Measurements from ENCODE around the gene RPA3.
A peak's percentile ranks its signal among the peaks of the same experiment; 100 is the strongest.

RPA3 gene

GRCh38 chr7:7718492-7718891 lies at the start of gene RPA3:
RPA3 (minus strand) TSS chr7:7718607; CDS start chr7:7640418, 78,189 bp downstream.
- no peak for DNase-seq (ENCODE audit: low spot score)

GRCh38 chr7:7766671-7767070 lies 48.3 kb upstream of the RPA3 start:
- no peak for DNase-seq (ENCODE audit: low spot score)

GRCh38 chr7:7765422-7765821 lies 47.0 kb upstream of the RPA3 start:
- DNase-seq (ENCODE audit: low spot score), result no peak

- no peak for DNase-seq (ENCODE audit: low spot score)
Observed at GRCh38 chr7:7764520-7765396, 46.4 kb upstream of the RPA3 start.

- DNase-seq (ENCODE audit: low spot score), result peak; percentile 21
Observed at GRCh38 chr7:7761974-7762779, 43.8 kb upstream of the RPA3 start.

- peak; percentile 41 for DNase-seq (ENCODE audit: low spot score)
Observed at GRCh38 chr7:7761340-7761973, 43.0 kb upstream of the RPA3 start.

- DNase-seq (ENCODE audit: low spot score), result no peak
Observed at GRCh38 chr7:7757576-7757975, 39.2 kb upstream of the RPA3 start.

GRCh38 chr7:7756577-7756976 lies 38.2 kb upstream of the RPA3 start:
- DNase-seq (ENCODE audit: low spot score), result peak; percentile 18

- no peak for DNase-seq (ENCODE audit: low spot score)
Observed at GRCh38 chr7:7751243-7752092, 33.1 kb upstream of the RPA3 start.

GRCh38 chr7:7750571-7751242 lies 32.3 kb upstream of the RPA3 start:
- DNase-seq (ENCODE audit: low spot score), result no peak

GRCh38 chr7:7746458-7746857 lies 28.1 kb upstream of the RPA3 start:
- no peak for DNase-seq (ENCODE audit: low spot score)

- no peak for DNase-seq (ENCODE audit: low spot score)
Observed at GRCh38 chr7:7745966-7746365, 27.6 kb upstream of the RPA3 start.

- no peak for DNase-seq (ENCODE audit: low spot score)
Observed at GRCh38 chr7:7745258-7745657, 26.9 kb upstream of the RPA3 start.

- no peak for DNase-seq (ENCODE audit: low spot score)
Observed at GRCh38 chr7:7742223-7742622, 23.8 kb upstream of the RPA3 start.

GRCh38 chr7:7740037-7740355 lies 21.6 kb upstream of the RPA3 start:
- DNase-seq (ENCODE audit: low spot score), result no peak

GRCh38 chr7:7739204-7740036 lies 21.0 kb upstream of the RPA3 start:
- DNase-seq (ENCODE audit: low spot score), result no peak

GRCh38 chr7:7738622-7739021 lies 20.2 kb upstream of the RPA3 start:
- no peak for DNase-seq (ENCODE audit: low spot score)

- DNase-seq (ENCODE audit: low spot score), result no peak
Observed at GRCh38 chr7:7738177-7738576, 19.8 kb upstream of the RPA3 start.

- no peak for DNase-seq (ENCODE audit: low spot score)
Observed at GRCh38 chr7:7737674-7738073, 19.3 kb upstream of the RPA3 start.

GRCh38 chr7:7736671-7737070 lies 18.3 kb upstream of the RPA3 start:
- DNase-seq (ENCODE audit: low spot score), result no peak

Data from AG08395 (cell line).